ENCODE data around the gene PLAGL2. TPM values are rescaled to one million over a fixed set of nuclear protein-coding genes. Genes with fewer than 3 reads are reported as not detected.

The PLAGL2 gene
- total RNA-seq, 2 experiments from 2014 or later: 9.8 to 40.3 TPM

GRCh38 chr20:32218156-32218900, 10.8 kb upstream of the PLAGL2 start:
- no peaks in the 10 kb centered on the region for H4K20me1 ChIP-seq (ENCODE audit: insufficient read depth, low read length)
- H3K4me1 ChIP-seq (ENCODE audit: insufficient read depth, low read length, poor library complexity, severe bottlenecking): no peaks in the 10 kb centered on the region
- BruUV-seq (replicated peaks): no TSS peak
- POLR2A ChIA-PET: interaction anchor here (0.6 to 1.1 kb wide), 3 partner anchors 9 to 601 kb away, joined by 3 to 4 read pairs (median 3); partner anchors contain the start of gene MAPRE1
- no peaks in the 10 kb centered on the region for H3K9me2 ChIP-seq (ENCODE audit: insufficient read depth, low read length)
- CTCF ChIA-PET (ENCODE audit: unreplicated experiment): interaction anchor here (0.5 kb wide), 1 partner anchor 22 kb away, joined by 5 read pairs; no protein-coding TSS in a partner anchor
- peaks cover 94% of the 10 kb centered on the region for H3K36me3 ChIP-seq (ENCODE audit: insufficient read depth, low read length)
- no peak overlapping the region for H3K4me2 ChIP-seq (ENCODE audit: low read length)
- H3K27ac ChIP-seq (ENCODE audit: low read depth, low read length, poor library complexity, severe bottlenecking): no peak overlapping the region
- H3K9me3 ChIP-seq (ENCODE audit: low read length): no peaks in the 10 kb centered on the region
- no peak overlapping the region for H3K4me3 ChIP-seq (ENCODE audit: low read depth, low read length, poor library complexity, severe bottlenecking)
- TF ChIP-seq EZH2phosphoT487 (IDR thresholded peaks at IDR 0.05; ENCODE audit: borderline replicate concordance, low read depth, low read length): no peak
- TF ChIP-seq CTCF (conservative IDR thresholded peaks at IDR 0.05; ENCODE audit: low read length): no peak
- H3K79me2 ChIP-seq (ENCODE audit: insufficient read depth, low read depth, low read length): peaks cover 5% of the 10 kb centered on the region; the same call in 1 of the 2 replicates
- no peak for DNase-seq (ENCODE audit: low spot score)
- intact Hi-C loops (cut with micrococcal nuclease; ENCODE audit: unreplicated experiment): no loop called here
- H2AFZ ChIP-seq (ENCODE audit: low read length): no peak overlapping the region

GRCh38 chr20:32216179-32217142, 8.9 kb upstream of the PLAGL2 start:
- Histone ChIP-seq H3K9me2 (ENCODE audit: insufficient read depth, low read length) (no peaks in the 10 kb centered on the region), H3K27ac (ENCODE audit: low read depth, low read length, poor library complexity, severe bottlenecking) (no peak overlapping the region), H3K79me2 (ENCODE audit: insufficient read depth, low read depth, low read length) (peaks cover 5% of the 10 kb centered on the region; the same call in 1 of the 2 replicates), H3K4me3 (ENCODE audit: low read depth, low read length, poor library complexity, severe bottlenecking) (no peak overlapping the region), H2AFZ (ENCODE audit: low read length) (no peak overlapping the region), H3K4me2 (ENCODE audit: low read length) (no peak overlapping the region), H3K4me1 (ENCODE audit: insufficient read depth, low read length, poor library complexity, severe bottlenecking) (no peaks in the 10 kb centered on the region), H4K20me1 (ENCODE audit: insufficient read depth, low read length) (no peaks in the 10 kb centered on the region), H3K36me3 (ENCODE audit: insufficient read depth, low read length) (peaks cover 88% of the 10 kb centered on the region), H3K9me3 (ENCODE audit: low read length) (no peaks in the 10 kb centered on the region)
- ChIA-PET CTCF (ENCODE audit: unreplicated experiment) (no interaction called here), POLR2A (interaction anchor here (1.0 to 1.2 kb wide), 3 partner anchors 13 to 143 kb away, joined by 3 read pairs; no protein-coding TSS in a partner anchor)
- no peak for DNase-seq (ENCODE audit: low spot score)
- intact Hi-C loops (cut with micrococcal nuclease; ENCODE audit: unreplicated experiment): no loop called here
- TF ChIP-seq CTCF (conservative IDR thresholded peaks at IDR 0.05; ENCODE audit: low read length) (no peak), EZH2phosphoT487 (IDR thresholded peaks at IDR 0.05; ENCODE audit: borderline replicate concordance, low read depth, low read length) (no peak)
- BruUV-seq (replicated peaks): TSS peak; percentile 33
